H1 (cell line): ENCODE measurements around the gene CSNK1A1.

Source experiments
- ATF3 ChIP-seq: IDR thresholded peaks from 2 replicates; pipeline ENCODE4 v1.6.1; 2011; ENCODE audit warnings: low read depth, mild to moderate bottlenecking, low read length; ENCODE audit not compliant: insufficient read depth
- CTCF ChIP-seq, 3 experiments: IDR thresholded peaks; 1 replicate in 2 of 3; 2 replicates in 1 of 3; pipeline versions ENCODE4 v1.5.1 to v1.6.1; 2011; ENCODE audit warnings: low read length in 3 of 3, mild to moderate bottlenecking in 3 of 3, inconsistent platforms in 2 of 3, low read depth in 1 of 3, moderate library complexity in 1 of 3; ENCODE audit not compliant: insufficient read depth in 1 of 3; ENCODE audit errors: control extremely low read depth in 1 of 3
- MAFK ChIP-seq: IDR thresholded peaks from 2 replicates; pipeline ENCODE4 v1.6.1; 2012; ENCODE audit warnings: low read depth, mild to moderate bottlenecking, improper control_type of control experiment, low read length
- YY1 ChIP-seq: IDR thresholded peaks from 2 replicates; pipeline ENCODE4 v1.6.1; 2011; ENCODE audit warnings: low read depth, mild to moderate bottlenecking, low read length

- TF ChIP-seq YY1 = no peak
- TF ChIP-seq CTCF (IDR thresholded peaks at IDR 0.05; ENCODE audit: control extremely low read depth in 1 of 3, insufficient read depth in 1 of 3, low read depth in 1 of 3, low read length in 3 of 3) = no peak
- no peak for TF ChIP-seq MAFK
- no peak for TF ChIP-seq ATF3
These were observed 43.1 kb upstream of the CSNK1A1 start for GRCh38 chr5:149594206-149594895.
